B cell (primary cell): ENCODE results near the gene PRKCZ. TPM values are rescaled to one million over a fixed set of nuclear protein-coding genes. Genes with fewer than 3 reads are reported as not detected.

ENCODE experiments used
- ATAC-seq: fragments of 200-7000 bp; cut with Tn5 transposase; one replicate; pipeline ENCODE4 v1.10.0; 2021; ENCODE audit warnings: low read depth, mild to moderate bottlenecking, moderate number of reproducible peaks, moderate library complexity
- CTCF ChIA-PET: fragments of 350-600 bp; sonication (Branson Sonifier 250); formaldehyde crosslinking; loops from one replicate; lab custom pipeline; 2021; ENCODE audit warnings: antibody characterized with exemption, inconsistent platforms; lab: Charles Lee
- POLR2A ChIA-PET: fragments of 350-600 bp; sonication (Branson Sonifier 250); formaldehyde crosslinking; loops from one replicate; lab custom pipeline; 2021; ENCODE audit warnings: antibody characterized with exemption; lab: Charles Lee
- DNase-seq: peaks from one replicate; pipeline ENCODE4 v3.0.0; 2013
- H2AFZ ChIP-seq: 2 replicates; pipeline ENCODE4 v1.6.1; 2012; ENCODE audit warnings: mild to moderate bottlenecking, low read depth, low read length; ENCODE audit not compliant: insufficient read depth, poor library complexity, severe bottlenecking
- H3K27ac ChIP-seq, 2 donors: 1 replicate in 1 of 2; 2 replicates in 1 of 2; pipeline ENCODE4 v1.5.1; 2012 to 2013; ENCODE audit warnings: low read length in 2 of 2, mild to moderate bottlenecking in 2 of 2, moderate library complexity in 1 of 2
- H3K27me3 ChIP-seq, 4 experiments: fragments of 200-600 bp in 1 of 4; sonication (generic) in 1 of 4; replicated peaks in 1 of 4; 1 replicate in 2 of 4; 2 replicates in 2 of 4; pipeline versions ENCODE4 v1.6.1 to v1.7.0; 2013 to 2016; ENCODE audit warnings: low read length in 3 of 4, mild to moderate bottlenecking in 2 of 4, mixed read lengths in 1 of 4, moderate library complexity in 1 of 4; ENCODE audit not compliant: insufficient read depth in 4 of 4, control insufficient read depth in 3 of 4; ENCODE audit errors: control extremely low read depth in 1 of 4
- H3K36me3 ChIP-seq, 2 experiments: replicated peaks in 1 of 2; 1 replicate in 1 of 2; 2 replicates in 1 of 2; pipeline versions ENCODE4 v1.6.1 to v1.7.1; 2013; ENCODE audit warnings: low read length in 1 of 2; ENCODE audit not compliant: insufficient read depth in 2 of 2, control insufficient read depth in 1 of 2; ENCODE audit errors: control extremely low read depth in 1 of 2, extremely low read depth in 1 of 2
- H3K4me1 ChIP-seq, 2 donors: fragments of 200-600 bp in 1 of 2; sonication (generic) in 1 of 2; 1 replicate in 1 of 2; 2 replicates in 1 of 2; pipeline versions ENCODE4 v1.5.1 to v1.6.1; 2013 to 2017; ENCODE audit warnings: low read length in 2 of 2; ENCODE audit not compliant: control insufficient read depth in 2 of 2, insufficient read depth in 2 of 2
- H3K4me2 ChIP-seq: replicated peaks from 2 replicates; pipeline ENCODE3; 2012; ENCODE audit warnings: mild to moderate bottlenecking, low read depth, low read length; ENCODE audit not compliant: poor library complexity, severe bottlenecking
- H3K4me3 ChIP-seq, 5 experiments: fragments of 200-600 bp in 1 of 5; sonication (generic) in 1 of 5; 1 replicate in 3 of 5; 2 replicates in 2 of 5; pipeline versions ENCODE4 v1.5.1 to v1.7.0; 2011 to 2016; ENCODE audit warnings: low read length in 4 of 5, mild to moderate bottlenecking in 4 of 5, low read depth in 2 of 5, control low read depth in 1 of 5, moderate library complexity in 1 of 5; ENCODE audit not compliant: insufficient read depth in 1 of 5; ENCODE audit errors: control extremely low read depth in 1 of 5, extremely low read depth in 1 of 5
- H3K79me2 ChIP-seq: fragments of 200-600 bp; sonication (generic); one replicate; pipeline ENCODE4 v1.6.0; 2016; ENCODE audit warnings: low read length; ENCODE audit not compliant: control insufficient read depth, insufficient read depth
- H3K9ac ChIP-seq: fragments of 200-600 bp; sonication (generic); 2 replicates; pipeline ENCODE4 v1.6.1; 2017; ENCODE audit warnings: mild to moderate bottlenecking, low read length, moderate library complexity
- H3K9me3 ChIP-seq, 3 donors: one replicate each; pipeline versions ENCODE4 v1.6.1 to v1.7.1; 2013; ENCODE audit warnings: low read length in 2 of 3; ENCODE audit not compliant: control insufficient read depth in 2 of 3, insufficient read depth in 1 of 3; ENCODE audit errors: control extremely low read depth in 1 of 3
- H4K20me1 ChIP-seq: 2 replicates; pipeline ENCODE4 v1.6.0; 2012; ENCODE audit warnings: mild to moderate bottlenecking, low read length; ENCODE audit not compliant: insufficient read depth, control insufficient read depth, poor library complexity, severe bottlenecking
- H3K27ac Mint-ChIP-seq: one replicate; pipeline ENCODE4 v1.8.0; 2021; ENCODE audit warnings: mixed read lengths
- H3K27me3 Mint-ChIP-seq: one replicate; pipeline ENCODE4 v1.8.0; 2021; ENCODE audit warnings: mixed read lengths
- H3K4me1 Mint-ChIP-seq: one replicate; pipeline ENCODE4 v1.8.0; 2021; ENCODE audit warnings: mixed read lengths
- H3K4me3 Mint-ChIP-seq: one replicate; pipeline ENCODE4 v1.8.0; 2021; ENCODE audit warnings: mixed read lengths
- H3K9me3 Mint-ChIP-seq: one replicate; pipeline ENCODE4 v1.8.0; 2022; ENCODE audit warnings: mixed read lengths; ENCODE audit not compliant: insufficient read depth
- EZH2 ChIP-seq: IDR thresholded peaks from 2 replicates; pipeline ENCODE4 v1.6.1; 2012; ENCODE audit warnings: borderline replicate concordance, low read depth, mild to moderate bottlenecking, moderate library complexity, low read length; ENCODE audit not compliant: insufficient read depth, poor library complexity, severe bottlenecking
- WGBS: methylation state at CpG from one replicate; pipeline ENCODE4 v1.1.5; 2013; ENCODE audit warnings: missing lambda C conversion rate; ENCODE audit not compliant: insufficient coverage; 5-methylcytosine and 5-hydroxymethylcytosine counted together
- intact Hi-C: fragments of 100-400 bp; cut with micrococcal nuclease; formaldehyde crosslinking; loops from one replicate; pipeline ENCODE4 v1.10.0; 2022
- polyA plus RNA-seq: library from polyadenylated mRNA; depleted of rRNA; stranded (reverse); fragments of >200 nt; gene quantifications from 2 replicates; pipeline ENCODE4 v1.2.3, GENCODE V29; 2012
- total RNA-seq, 2 donors: library from RNA; stranded (reverse); fragments of 120-200 nt in 1 of 2; gene quantifications; 1 replicate in 1 of 2; 2 replicates in 1 of 2; pipeline versions ENCODE4 v1.2.3 to v1.2.4, GENCODE V29; 2013 to 2022
- TF ChIP-seq, protein P1 (sequence below): fragments of 200-600 bp; IDR thresholded peaks from one replicate; pipeline ENCODE4 v1.8.0; 2022; ENCODE audit warnings: antibody characterized with exemption, mild to moderate bottlenecking

The PRKCZ gene
- total and polyA plus RNA-seq, 2 donors (not counting 1 experiment from before 2014, with no cell fraction given), result 17.9 to 53.2 TPM

- H3K4me1 ChIP-seq, result peaks cover 10 to 18% of the 10 kb centered on the region in 2 donors
- no peak overlapping the region for H3K27ac ChIP-seq
- peaks cover 0 to 4% of the 10 kb centered on the region in 2 experiments for H3K36me3 ChIP-seq
- H3K27me3 Mint-ChIP-seq, result no peaks in the 10 kb centered on the region
- H3K9me3 ChIP-seq, result peaks cover 0 to 3% (median 0%) of the 10 kb centered on the region in 3 donors
- no peak overlapping the region for H2AFZ ChIP-seq
- H3K4me3 ChIP-seq, result no peak overlapping the region
- peaks cover 18% of the 10 kb centered on the region for H3K4me1 Mint-ChIP-seq
- no peak overlapping the region for H3K27ac Mint-ChIP-seq
- no peaks in the 10 kb centered on the region for H3K27me3 ChIP-seq
- H3K4me3 Mint-ChIP-seq, result no peak overlapping the region
- ATAC-seq (no peak), DNase-seq (no peak)
- no peaks in the 10 kb centered on the region for H4K20me1 ChIP-seq
- TF ChIP-seq, protein P1, sequence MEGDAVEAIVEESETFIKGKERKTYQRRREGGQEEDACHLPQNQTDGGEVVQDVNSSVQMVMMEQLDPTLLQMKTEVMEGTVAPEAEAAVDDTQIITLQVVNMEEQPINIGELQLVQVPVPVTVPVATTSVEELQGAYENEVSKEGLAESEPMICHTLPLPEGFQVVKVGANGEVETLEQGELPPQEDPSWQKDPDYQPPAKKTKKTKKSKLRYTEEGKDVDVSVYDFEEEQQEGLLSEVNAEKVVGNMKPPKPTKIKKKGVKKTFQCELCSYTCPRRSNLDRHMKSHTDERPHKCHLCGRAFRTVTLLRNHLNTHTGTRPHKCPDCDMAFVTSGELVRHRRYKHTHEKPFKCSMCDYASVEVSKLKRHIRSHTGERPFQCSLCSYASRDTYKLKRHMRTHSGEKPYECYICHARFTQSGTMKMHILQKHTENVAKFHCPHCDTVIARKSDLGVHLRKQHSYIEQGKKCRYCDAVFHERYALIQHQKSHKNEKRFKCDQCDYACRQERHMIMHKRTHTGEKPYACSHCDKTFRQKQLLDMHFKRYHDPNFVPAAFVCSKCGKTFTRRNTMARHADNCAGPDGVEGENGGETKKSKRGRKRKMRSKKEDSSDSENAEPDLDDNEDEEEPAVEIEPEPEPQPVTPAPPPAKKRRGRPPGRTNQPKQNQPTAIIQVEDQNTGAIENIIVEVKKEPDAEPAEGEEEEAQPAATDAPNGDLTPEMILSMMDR, result no peak
- no peak for TF ChIP-seq EZH2
- no peak overlapping the region for H3K4me2 ChIP-seq
- whole genome bisulfite sequencing, result 96% methylated on average over 19 of the region's 22 CpGs
- peaks cover 1% of the 10 kb centered on the region for H3K79me2 ChIP-seq
- POLR2A ChIA-PET, result no interaction called here
- intact Hi-C loops, result no loop called here
- CTCF ChIA-PET, result interaction anchor here (1.8 kb wide), 1 partner anchor 12 kb away, joined by 5 read pairs; no protein-coding TSS in a partner anchor
- no peak overlapping the region for H3K9ac ChIP-seq
- no peaks in the 10 kb centered on the region for H3K9me3 Mint-ChIP-seq
These were observed 53.8 kb downstream of the PRKCZ start for GRCh38 chr1:2103901-2104590.
